HS-27A (cell line): Measurements from ENCODE around the gene SAMD11.

ENCODE experiments used
- DNase-seq: peaks from one replicate; pipeline ENCODE4 v3.0.0-alpha.2; 2012; ENCODE audit warnings: low read depth, missing footprints

SAMD11 gene

GRCh38 chr1:963746-964525 lies 40.2 kb downstream of the SAMD11 start:
- DNase-seq: no peak

- no peak for DNase-seq
These were observed 41.2 kb downstream of the SAMD11 start for GRCh38 chr1:964691-965525.

- DNase-seq: no peak
These were observed 41.9 kb downstream of the SAMD11 start for GRCh38 chr1:965526-966134.

- DNase-seq: no peak
These were observed 42.5 kb downstream of the SAMD11 start, which contains the start of gene PLEKHN1 for GRCh38 chr1:966135-966703. Gene PLEKHN1, plus strand, starts transcription at chr1:966482. Its CDS starts 50 bp downstream, at chr1:966532.

DNA sequence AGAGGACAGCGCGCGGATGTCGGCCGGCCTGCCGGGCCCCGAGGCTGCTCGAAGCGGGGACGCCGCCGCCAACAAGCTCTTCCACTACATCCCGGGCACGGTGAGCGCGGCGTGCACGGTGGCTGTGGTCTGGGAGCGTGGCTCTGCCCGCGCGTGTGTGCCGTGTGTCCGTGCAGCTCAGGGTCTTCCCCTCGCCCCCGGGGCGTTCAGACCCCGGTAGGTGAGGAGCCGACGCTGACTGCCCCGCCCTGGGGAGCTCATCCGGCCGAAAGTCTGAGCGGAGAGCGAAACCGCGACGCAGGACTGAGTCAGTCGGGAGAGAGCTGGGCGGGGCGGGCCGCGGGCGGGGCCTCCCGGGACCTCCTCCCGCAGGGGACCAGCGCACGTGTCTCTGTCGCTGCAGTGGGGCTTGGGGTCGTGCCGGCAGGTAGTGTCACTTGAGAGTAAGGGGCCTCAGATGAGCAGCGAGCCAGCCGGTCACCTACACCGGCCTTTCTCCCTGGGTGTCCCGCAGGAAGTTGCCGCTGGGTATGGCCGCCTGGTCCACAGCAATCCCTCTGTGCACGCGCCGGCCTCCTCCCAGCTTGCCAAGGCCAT lies 43.1 kb downstream of the SAMD11 start:
- no peak for DNase-seq

GRCh38 chr1:967466-968343 lies 44.0 kb downstream of the SAMD11 start:
- DNase-seq: no peak

DNA sequence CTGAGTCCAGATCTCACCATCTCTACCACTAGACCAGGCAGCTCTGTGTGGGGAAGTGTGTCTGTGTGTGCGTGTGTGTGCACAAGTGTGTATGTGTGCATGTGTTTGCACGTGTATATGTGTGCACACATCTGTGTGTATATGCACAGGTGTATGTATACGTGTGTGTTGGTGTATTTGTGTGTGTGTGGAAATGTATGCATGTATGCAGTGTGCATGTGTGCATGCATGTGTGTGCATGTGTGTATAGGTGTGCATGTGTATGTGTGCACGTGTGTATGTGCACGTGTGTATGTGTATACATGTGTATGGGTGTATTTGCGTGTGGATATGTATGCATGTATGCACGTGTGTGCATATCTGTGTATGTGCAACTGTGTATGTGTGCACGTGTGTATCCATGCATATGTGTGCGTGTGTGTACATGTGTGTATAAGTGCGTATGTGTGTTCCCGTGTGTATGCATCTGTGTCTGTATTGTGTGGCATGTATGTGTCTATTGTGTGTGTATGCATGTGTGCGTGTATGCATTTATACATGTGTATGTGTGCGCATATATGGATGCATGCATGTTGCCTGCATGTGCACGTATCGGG lies 45.6 kb downstream of the SAMD11 start:
- DNase-seq: no peak

DNA sequence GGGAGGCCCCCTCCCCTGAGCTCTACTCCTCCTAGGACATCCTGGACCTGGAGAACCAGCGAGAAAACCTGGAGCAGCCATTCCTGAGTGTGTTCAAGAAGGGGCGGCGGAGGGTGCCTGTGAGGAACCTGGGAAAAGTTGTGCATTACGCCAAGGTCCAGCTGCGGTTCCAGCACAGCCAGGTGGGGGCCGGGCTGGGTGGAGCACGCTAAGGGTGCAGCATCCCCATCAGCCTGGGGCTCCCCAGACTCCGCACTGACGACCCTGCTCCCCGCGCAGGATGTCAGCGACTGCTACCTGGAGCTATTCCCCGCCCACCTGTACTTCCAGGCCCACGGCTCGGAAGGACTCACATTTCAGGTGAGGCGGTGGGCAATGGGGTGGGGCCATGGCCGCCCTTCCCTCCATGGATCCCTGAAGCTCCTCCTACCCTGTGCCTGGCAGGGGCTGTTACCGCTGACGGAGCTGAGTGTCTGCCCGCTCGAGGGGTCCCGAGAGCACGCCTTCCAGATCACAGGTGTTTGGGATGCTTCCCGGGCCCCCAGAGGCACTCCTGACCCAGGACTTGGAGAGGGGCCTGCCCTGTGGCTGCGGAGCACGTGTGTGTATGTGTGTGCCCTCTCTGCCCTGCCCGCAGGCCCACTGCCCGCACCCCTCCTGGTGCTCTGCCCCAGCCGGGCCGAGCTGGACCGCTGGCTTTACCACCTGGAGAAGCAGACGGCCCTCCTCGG lies 46.7 kb downstream of the SAMD11 start:
- DNase-seq: no peak

DNA sequence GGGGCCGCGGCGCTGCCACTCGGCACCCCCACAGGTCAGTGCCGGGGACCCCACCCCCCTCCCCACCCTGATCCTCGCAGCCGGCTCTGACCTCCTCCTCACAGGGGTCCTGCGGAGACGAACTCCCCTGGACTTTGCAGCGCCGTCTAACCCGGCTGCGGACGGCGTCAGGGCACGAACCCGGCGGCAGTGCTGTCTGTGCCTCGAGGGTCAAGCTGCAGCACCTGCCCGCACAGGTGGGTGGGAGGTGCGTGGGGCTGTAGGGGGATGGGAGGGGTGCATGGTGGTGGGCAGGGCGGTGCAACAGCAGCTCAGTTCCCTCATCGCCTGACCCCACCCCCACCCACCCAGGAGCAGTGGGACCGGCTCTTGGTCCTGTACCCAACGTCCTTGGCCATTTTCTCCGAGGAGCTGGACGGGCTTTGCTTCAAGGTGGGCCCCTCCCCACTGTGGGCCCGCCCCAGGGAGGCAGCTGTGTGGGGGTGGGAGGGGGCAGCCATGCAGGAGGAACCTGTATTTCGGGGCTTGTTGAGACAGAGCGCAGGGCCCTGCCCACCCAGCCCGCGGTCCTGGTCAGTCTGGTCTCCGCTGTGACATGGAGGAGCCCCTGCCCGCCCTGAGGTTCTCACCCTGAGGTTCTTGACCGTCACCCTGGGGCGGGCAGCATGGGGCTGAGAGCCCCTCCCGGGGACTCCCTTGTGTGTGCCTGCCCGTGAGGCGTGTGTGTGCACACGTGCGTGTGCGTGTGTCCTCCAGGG lies 47.4 kb downstream of the SAMD11 start:
- DNase-seq: no peak

DNA sequence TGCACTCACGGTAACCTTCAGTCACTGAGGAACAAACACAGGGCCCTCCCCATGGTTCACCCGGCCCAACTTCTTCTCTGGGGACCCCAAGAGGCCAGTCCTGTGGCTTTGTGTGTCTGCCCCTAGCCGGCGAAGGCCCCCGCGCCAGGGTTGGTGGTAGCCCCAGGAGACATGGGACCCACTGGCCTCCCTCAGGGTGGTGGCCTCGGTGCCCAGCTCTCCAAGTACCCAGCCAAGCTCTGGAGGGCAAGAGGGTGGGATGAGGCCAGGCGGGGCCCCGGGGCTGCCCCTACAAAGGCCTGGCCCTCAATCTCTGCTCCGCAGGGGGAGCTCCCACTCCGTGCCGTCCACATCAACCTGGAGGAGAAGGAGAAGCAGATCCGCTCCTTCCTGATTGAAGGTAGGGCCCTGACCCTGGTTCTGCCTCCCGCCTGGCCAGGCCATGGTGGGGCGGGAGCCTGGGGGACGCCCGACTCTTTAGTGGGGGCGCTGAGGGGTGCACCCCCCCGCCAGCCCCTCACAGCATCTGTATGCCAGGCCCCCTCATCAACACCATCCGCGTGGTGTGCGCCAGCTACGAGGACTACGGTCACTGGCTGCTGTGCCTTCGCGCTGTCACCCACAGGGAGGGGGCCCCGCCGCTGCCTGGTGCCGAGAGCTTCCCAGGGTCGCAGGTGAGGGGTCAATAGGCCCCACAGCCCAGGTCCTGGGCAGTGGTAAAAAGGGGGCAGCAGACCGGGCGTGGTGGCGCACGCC lies 48.2 kb downstream of the SAMD11 start:
- DNase-seq: no peak

GRCh38 chr1:972726-973458 lies 49.2 kb downstream of the SAMD11 start:
- no peak for DNase-seq

DNA sequence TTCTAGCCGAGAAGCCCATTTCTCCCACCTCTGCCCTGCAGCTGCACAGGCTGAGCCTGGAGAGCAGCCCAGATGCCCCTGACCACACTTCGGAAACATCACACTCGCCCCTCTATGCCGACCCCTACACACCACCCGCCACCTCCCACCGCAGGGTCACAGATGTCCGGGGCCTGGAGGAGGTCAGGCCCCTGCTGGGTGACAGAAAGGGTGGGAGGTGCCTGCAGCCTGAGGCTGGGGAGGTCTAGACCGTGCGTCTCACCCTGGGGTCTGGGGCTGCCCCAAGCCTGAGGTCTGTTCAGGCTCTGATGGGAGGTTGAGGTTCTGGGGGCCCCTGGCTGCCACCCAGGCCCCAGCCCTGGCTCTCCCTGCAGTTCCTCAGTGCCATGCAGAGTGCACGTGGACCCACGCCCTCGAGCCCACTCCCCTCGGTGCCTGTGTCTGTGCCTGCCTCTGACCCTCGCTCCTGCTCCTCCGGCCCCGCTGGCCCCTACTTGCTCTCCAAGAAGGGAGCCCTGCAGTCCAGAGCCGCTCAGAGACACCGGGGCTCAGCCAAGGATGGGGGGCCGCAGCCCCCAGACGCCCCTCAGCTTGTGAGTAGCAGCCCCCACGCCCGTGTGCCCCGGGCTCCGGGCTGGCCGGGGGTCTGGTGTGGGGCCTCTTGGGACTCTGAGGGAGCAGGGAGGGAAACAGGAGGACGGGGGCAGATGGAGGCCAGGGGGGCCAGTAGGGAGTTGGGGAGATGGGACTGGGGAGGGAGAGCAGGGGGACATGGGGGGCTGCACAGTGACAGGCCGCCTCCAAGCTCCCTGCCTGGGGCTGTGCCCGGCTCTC lies 50.0 kb downstream of the SAMD11 start:
- no peak for DNase-seq

- no peak for DNase-seq
These were observed 50.5 kb downstream of the SAMD11 start for GRCh38 chr1:974293-974640.

DNA sequence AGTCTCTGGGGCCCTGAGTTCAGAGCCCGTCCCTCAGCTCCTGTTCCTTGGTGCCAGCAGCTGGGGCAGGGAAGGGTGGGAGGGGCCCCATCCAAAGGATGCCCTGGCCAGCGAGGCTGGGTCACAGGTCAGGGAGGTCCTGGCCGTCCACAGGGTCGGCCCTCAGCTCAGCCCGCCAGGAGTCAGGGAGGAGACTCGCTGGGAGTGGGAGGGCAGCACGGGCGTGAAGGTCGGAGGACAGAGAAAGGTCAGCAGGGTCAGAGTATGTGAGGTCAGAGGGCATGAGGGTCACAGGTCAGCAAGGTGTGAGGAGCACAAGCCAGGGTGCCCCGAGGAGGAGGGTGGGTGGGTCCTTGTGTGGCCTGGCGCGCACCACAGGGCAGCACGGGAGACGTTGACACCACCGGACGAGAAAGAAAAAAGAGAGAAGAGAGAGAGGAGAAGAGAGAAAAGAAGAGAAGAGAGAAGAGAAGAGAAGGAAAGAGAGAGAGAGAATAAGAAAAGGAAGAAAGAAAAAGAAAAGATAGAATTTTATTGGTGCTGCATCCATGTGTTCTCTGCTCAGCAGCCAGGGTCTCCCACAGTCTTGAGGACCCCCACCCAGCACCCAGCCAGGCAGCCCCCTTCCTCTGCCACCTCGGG lies 51.1 kb downstream of the SAMD11 start:
- DNase-seq: no peak

- DNase-seq: no peak
These were observed 51.6 kb downstream of the SAMD11 start for GRCh38 chr1:975365-975764.

GRCh38 chr1:975896-976683 lies 52.4 kb downstream of the SAMD11 start:
- no peak for DNase-seq
